ENCODE measurements around the gene AP3S2. TPM values are rescaled to one million over a fixed set of nuclear protein-coding genes. Genes with fewer than 3 reads are reported as not detected.

The AP3S2 gene
- polyA plus RNA-seq, 3 donors: 30.8 to 41.2 (median 32.4) TPM

DNA sequence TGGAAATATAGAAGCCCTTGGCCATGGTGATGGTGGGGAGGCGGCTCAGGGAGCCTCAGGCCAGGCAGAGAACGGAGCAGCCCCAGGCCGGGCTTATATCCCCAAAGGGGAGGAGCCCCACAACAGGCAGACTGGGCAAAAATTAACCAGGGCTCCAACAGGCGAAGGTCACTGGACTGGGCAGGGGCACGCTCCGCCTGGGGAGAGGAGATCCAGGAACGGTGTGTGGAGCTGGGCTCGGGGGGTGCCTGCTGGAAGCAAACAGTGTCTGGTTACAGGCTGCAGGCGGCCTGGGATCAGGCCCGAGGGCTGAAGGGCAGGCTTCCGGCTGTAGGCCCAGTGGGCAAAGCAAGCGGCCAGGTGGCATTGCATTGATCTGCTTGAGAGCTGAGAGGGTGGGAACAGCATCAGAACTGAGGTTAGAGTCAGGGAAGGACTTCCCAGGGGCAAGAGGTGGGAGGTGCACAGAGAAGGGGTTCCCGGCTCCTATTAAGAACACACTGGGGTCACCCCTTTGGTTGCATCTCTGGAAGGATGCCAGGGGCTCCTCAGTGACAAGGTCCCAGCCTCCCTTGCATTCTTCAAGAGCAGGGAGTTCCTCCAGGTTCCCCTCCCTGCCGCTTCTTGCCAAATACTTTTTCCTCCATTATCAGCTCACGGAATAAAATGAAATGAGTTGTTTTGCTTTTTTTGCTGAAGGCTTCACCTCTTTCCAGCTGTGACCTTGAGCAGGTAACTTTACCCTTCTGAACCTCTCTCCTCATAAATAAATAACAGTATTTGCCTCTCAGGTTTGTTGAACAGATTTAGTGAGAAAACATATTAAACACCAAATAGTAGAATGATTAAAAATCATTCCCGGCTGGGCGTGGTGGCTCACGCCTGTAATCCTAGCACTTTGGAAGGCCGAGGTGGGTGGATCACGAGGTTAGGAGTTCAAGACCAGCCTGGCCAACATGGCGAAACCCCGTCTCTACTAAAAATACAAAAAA, 86.9 kb downstream of the AP3S2 start:
- intact Hi-C loops (cut with micrococcal nuclease): no loop called here
- Histone ChIP-seq H3K27ac (ENCODE audit: low read depth in 1 of 2, low read length in 2 of 2) (no peak overlapping the region), H3K36me3 (replicated peaks in 1 of 2; ENCODE audit: control insufficient read depth in 1 of 2, insufficient read depth in 2 of 2, low read length in 2 of 2) (peaks cover 71 to 89% of the 10 kb centered on the region in 2 donors), H3K4me2 (replicated peaks; ENCODE audit: extremely low read depth, low read length, poor library complexity, severe bottlenecking) (no peak overlapping the region), H3K4me1 (ENCODE audit: control insufficient read depth in 1 of 2, insufficient read depth in 2 of 2, low read length in 2 of 2) (peaks cover 16 to 26% of the 10 kb centered on the region in 2 donors), H3K4me3 (replicated peaks in 1 of 3; ENCODE audit: low read depth in 2 of 3, low read length in 3 of 3) (no peak overlapping the region), H3K9ac (ENCODE audit: insufficient read depth, low read length, poor library complexity, severe bottlenecking) (no peak overlapping the region), H3K9me3 (replicated peaks in 1 of 2; ENCODE audit: control insufficient read depth in 1 of 2, insufficient read depth in 1 of 2, low read length in 2 of 2) (no peaks in the 10 kb centered on the region), H2AFZ (ENCODE audit: insufficient read depth, low read depth, low read length, poor library complexity, severe bottlenecking) (no peak overlapping the region), H3K79me2 (ENCODE audit: insufficient read depth, low read length) (peaks cover 60% of the 10 kb centered on the region), H4K20me1 (ENCODE audit: insufficient read depth, low read length) (peaks cover 100% of the 10 kb centered on the region), H3K27me3 (ENCODE audit: control insufficient read depth in 2 of 2, insufficient read depth in 2 of 2, low read length in 2 of 2) (no peaks in the 10 kb centered on the region)
- Mint-ChIP-seq H3K36me3 (peaks cover 86 to 95% of the 10 kb centered on the region in 2 donors), H3K27ac (peak overlapping the region in 1 of 7 donors; percentile 71), H3K27me3 (ENCODE audit: low read depth in 3 of 3) (peaks cover 0 to 6% (median 2%) of the 10 kb centered on the region in 3 donors), H3K4me1 (peaks cover 49% of the 10 kb centered on the region), H3K9me3 (peaks cover 0 to 10% (median 0%) of the 10 kb centered on the region in 7 donors), H3K4me3 (no peak overlapping the region)
- TF ChIP-seq CTCF (IDR thresholded peaks at IDR 0.05): no peak
- DNase-seq: no peak
- 97% methylated on average over 13 of the region's 22 CpGs for WGBS (ENCODE audit: insufficient coverage)

GRCh38 chr15:89806210-89806558, 87.6 kb downstream of the AP3S2 start:
- peaks cover 0 to 10% (median 0%) of the 10 kb centered on the region in 7 donors for H3K9me3 Mint-ChIP-seq
- H3K27me3 Mint-ChIP-seq (ENCODE audit: low read depth in 3 of 3): peaks cover 0 to 6% (median 2%) of the 10 kb centered on the region in 3 donors
- H3K27ac Mint-ChIP-seq: peak overlapping the region in 1 of 7 donors; percentile 58
- Histone ChIP-seq H3K9me3 (replicated peaks in 1 of 2; ENCODE audit: control insufficient read depth in 1 of 2, insufficient read depth in 1 of 2, low read length in 2 of 2) (no peaks in the 10 kb centered on the region), H2AFZ (ENCODE audit: insufficient read depth, low read depth, low read length, poor library complexity, severe bottlenecking) (no peak overlapping the region), H3K27me3 (ENCODE audit: control insufficient read depth in 2 of 2, insufficient read depth in 2 of 2, low read length in 2 of 2) (no peaks in the 10 kb centered on the region), H3K4me3 (replicated peaks in 1 of 3; ENCODE audit: low read depth in 2 of 3, low read length in 3 of 3) (no peak overlapping the region), H3K36me3 (replicated peaks in 1 of 2; ENCODE audit: control insufficient read depth in 1 of 2, insufficient read depth in 2 of 2, low read length in 2 of 2) (peaks cover 77 to 95% of the 10 kb centered on the region in 2 donors), H3K4me2 (replicated peaks; ENCODE audit: extremely low read depth, low read length, poor library complexity, severe bottlenecking) (no peak overlapping the region), H3K79me2 (ENCODE audit: insufficient read depth, low read length) (peaks cover 54% of the 10 kb centered on the region), H4K20me1 (ENCODE audit: insufficient read depth, low read length) (peaks cover 100% of the 10 kb centered on the region), H3K4me1 (ENCODE audit: control insufficient read depth in 1 of 2, insufficient read depth in 2 of 2, low read length in 2 of 2) (peaks cover 15 to 22% of the 10 kb centered on the region in 2 donors), H3K9ac (ENCODE audit: insufficient read depth, low read length, poor library complexity, severe bottlenecking) (no peak overlapping the region), H3K27ac (ENCODE audit: low read depth in 1 of 2, low read length in 2 of 2) (no peak overlapping the region)
- WGBS (ENCODE audit: insufficient coverage): 96% methylated on average over 18 of the region's 21 CpGs
- intact Hi-C loops (cut with micrococcal nuclease): no loop called here
- TF ChIP-seq CTCF (IDR thresholded peaks at IDR 0.05): no peak
- no peak overlapping the region for H3K4me3 Mint-ChIP-seq
- no peak for DNase-seq
- peaks cover 46% of the 10 kb centered on the region for H3K4me1 Mint-ChIP-seq
- peaks cover 88 to 95% of the 10 kb centered on the region in 2 donors for H3K36me3 Mint-ChIP-seq
